IPS DF 4.7 (cell line): Measurements from ENCODE around the gene MICAL2.

Source experiments
- DNase-seq: peaks from one replicate; pipeline ENCODE4 v3.0.0-alpha.2; 2013; ENCODE audit warnings: low spot score; ENCODE audit errors: extremely low read depth

The MICAL2 gene

DNA sequence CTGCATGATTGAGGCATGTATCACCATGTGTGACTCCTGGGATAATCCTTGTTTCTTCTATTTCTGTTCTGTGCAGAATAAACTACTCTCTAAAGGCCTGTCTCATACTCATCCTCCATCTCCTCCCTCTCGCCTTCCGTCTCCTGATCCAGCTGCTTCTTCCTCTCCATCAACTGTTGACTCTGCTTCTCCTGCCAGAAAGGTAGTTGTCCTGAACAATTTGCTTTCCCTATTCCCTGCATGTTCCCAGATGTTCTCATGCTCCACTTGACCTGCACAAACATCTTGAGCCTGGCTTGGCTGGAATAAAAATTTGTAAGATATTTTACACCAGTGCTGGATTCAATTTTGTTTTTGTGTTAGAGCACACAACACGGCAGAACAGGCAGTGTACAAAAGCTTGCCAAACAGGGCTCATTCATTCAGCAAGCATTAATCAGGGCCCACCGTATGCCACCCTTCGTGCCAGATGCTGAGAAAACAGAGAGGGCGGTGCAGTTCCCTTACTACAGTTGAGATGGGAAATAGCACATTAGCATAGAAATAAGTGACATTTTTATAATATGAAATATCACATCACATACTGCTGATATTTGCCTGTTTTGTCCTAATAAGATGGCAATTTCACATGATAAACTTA is 133.6 kb downstream of the MICAL2 start:
- DNase-seq, result no peak

- no peak for DNase-seq
These were observed 134.7 kb downstream of the MICAL2 start for GRCh38 chr11:12245091-12245490.

GRCh38 chr11:12245549-12246016 is 135.2 kb downstream of the MICAL2 start:
- DNase-seq, result no peak

DNA sequence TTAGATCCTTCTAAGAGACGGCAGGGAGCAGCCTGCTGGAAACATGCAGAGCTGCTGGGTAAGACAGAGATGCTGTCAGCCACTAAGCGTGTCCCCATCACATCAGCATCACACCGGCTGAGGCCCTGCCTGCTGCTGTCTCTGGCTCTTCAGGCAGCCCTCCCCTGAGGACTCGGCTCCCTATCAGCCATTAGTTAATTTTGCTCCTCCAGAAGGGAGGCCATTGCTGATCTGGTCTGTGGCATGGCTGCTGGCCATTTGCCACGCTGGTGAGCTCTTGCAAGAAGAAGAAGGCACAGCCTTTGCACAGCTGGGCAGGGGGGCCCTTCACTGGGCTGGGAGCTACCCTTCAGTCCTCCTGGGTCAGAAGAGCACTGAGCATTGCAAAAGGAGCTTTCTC is 135.8 kb downstream of the MICAL2 start:
- no peak for DNase-seq

DNA sequence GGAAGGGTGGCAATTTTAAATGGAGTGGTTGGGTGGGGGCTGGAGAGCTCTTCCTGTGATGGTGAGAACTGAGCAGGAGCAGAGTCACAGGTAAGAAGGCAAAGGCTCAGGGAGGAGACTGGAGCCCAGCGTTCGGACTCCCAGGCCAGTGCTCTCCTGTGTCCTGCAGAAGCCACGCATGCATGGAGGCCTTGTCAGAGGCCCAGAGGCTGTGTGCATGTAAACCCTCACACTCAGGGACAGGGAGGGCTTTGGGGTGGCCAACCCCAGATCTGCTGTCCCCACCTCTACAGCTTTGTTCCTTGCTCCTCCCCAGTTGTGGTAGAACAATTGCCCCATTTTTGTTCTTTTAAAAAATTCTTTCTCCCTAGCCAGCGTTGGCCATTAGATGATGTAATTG is 136.6 kb downstream of the MICAL2 start:
- no peak for DNase-seq

- DNase-seq, result no peak
These were observed 137.3 kb downstream of the MICAL2 start for GRCh38 chr11:12247543-12248254.

GRCh38 chr11:12248330-12248729 is 137.9 kb downstream of the MICAL2 start:
- DNase-seq, result no peak

DNA sequence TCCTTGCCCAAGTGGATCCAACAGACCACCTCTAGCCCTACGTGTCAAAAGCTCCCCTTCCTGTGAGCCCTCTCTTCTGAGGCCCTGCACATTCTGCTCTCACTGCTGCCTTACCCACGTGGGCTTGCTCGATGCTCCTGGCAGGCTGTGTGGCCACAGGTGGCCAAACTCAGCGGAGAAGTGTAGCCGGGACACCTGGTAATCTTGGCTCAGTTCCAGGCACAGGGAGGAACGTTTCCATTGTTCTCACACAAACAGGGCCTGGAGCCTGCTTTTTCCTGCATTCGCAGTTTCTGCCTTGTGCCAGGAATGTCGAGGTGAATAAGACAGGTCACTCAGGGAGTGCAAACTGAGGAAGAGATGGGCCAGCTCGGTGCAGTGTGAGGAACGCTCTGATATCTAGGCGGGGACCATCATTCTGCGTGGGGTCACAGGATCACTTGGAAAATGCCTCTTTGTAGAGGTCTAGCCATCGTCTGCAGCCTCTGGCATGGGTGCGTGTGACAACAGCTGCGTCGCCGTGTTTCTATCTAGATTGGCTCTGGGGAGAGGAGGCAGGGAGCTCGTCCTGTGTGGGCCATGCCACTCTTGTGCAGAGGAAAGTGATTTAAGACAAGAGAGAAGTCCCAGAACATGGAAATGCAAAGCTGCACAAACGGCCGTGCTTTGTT is 139.3 kb downstream of the MICAL2 start:
- DNase-seq, result no peak

GRCh38 chr11:12251666-12252560 is 141.5 kb downstream of the MICAL2 start:
- no peak for DNase-seq

GRCh38 chr11:12253843-12254281 is 143.5 kb downstream of the MICAL2 start:
- DNase-seq, result no peak

GRCh38 chr11:12258451-12258850 is 148.1 kb downstream of the MICAL2 start:
- DNase-seq, result no peak

DNA sequence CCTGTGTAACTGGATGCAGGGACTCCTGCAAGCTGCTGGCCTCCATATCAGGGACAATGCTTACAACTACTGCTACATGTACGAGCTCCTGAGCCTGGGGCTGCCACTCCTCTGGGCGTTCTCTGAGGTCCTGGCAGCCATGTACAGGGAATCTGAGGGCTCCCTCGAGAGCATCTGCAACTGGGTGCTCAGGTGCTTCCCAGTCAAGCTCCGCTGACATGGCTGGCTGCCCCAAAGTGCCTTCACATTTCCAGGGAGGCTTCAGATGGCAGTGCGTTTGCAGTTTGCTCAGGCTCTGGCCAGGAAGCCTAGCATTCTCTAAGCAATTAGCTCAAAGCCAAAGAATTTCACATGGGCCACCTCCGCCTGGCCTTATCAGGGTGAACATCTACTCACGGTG is 149.6 kb downstream of the MICAL2 start:
- DNase-seq, result no peak

GRCh38 chr11:12260731-12261521 is 150.5 kb downstream of the MICAL2 start:
- DNase-seq, result no peak

DNA sequence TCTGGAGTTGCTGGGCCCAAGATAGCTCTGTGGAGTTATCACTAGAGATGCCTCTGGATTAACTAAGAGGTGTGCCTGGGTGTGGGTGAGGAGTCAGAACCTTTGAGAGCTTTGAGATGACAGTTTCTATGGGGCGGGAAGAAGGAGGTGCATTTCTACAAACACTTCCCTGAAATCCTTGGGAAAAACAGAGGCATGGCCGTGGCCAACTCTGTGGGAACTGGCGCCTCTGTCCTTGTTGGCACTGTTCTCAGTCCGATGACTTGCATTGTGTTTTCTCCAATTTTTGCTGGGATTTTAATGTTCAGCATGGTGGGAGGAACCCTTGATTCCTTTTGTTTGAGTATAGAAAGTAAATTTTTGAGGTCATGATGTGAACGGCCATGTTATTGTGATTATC is 151.2 kb downstream of the MICAL2 start:
- no peak for DNase-seq

GRCh38 chr11:12263141-12263693 is 152.8 kb downstream of the MICAL2 start:
- DNase-seq, result no peak

- DNase-seq, result no peak
These were observed 154.0 kb downstream of the MICAL2 start for GRCh38 chr11:12264361-12264760.

GRCh38 chr11:12266132-12266531 is 155.7 kb downstream of the MICAL2 start:
- DNase-seq, result no peak

DNA sequence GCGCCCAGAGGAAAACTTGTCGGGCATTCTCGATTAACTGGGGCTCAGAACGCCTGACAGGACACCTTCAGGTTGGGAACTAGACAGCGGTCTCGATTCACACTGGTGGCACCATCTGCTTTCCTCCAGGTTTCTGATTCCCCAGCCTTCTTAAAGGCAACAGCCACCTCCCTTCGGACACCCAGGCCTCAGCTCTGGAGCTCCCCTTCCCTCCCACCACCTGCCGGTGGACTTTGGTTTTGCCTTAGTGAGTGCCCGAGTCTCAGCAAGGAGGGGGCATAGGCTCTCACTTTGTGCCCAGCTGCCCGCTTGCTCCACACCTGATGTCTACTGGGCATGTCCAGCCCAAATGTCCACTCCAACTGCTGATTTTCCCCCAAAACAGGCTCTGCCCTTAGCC is 156.6 kb downstream of the MICAL2 start:
- no peak for DNase-seq

GRCh38 chr11:12267921-12268320 is 157.5 kb downstream of the MICAL2 start:
- DNase-seq, result no peak

DNA sequence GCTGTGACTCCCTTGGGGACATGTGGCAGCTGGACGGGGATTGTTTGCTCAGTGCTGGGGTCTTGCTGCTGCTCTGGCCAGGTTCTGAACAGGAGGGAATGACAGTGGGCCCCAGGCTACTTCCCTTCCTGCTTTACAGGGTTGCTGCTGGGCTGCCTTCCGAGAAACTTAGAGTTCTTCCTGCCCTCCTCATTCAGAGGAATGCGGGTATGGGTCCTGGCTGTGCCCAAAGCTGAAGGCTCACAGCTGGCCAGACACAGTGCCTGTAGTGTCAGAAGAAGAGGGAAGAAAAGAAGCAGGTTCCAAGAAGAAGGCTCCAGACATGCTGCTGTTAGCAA is 158.7 kb downstream of the MICAL2 start:
- DNase-seq, result no peak
